ENCODE data around the gene MAPK4.
"Not testable (repeated sequence)": the region's sequence is repeated elsewhere in the genome, so short reads cannot be mapped to it uniquely, and the experiment has no call there.

MAPK4 gene

GRCh38 chr18:50562686-50563085 lies 2.8 kb downstream of the MAPK4 start:
- TF ChIP-seq, protein P1, sequence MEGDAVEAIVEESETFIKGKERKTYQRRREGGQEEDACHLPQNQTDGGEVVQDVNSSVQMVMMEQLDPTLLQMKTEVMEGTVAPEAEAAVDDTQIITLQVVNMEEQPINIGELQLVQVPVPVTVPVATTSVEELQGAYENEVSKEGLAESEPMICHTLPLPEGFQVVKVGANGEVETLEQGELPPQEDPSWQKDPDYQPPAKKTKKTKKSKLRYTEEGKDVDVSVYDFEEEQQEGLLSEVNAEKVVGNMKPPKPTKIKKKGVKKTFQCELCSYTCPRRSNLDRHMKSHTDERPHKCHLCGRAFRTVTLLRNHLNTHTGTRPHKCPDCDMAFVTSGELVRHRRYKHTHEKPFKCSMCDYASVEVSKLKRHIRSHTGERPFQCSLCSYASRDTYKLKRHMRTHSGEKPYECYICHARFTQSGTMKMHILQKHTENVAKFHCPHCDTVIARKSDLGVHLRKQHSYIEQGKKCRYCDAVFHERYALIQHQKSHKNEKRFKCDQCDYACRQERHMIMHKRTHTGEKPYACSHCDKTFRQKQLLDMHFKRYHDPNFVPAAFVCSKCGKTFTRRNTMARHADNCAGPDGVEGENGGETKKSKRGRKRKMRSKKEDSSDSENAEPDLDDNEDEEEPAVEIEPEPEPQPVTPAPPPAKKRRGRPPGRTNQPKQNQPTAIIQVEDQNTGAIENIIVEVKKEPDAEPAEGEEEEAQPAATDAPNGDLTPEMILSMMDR (IDR thresholded peaks at IDR 0.05; ENCODE audit: low read depth, low read length): no peak
- no peak for DNase-seq (ENCODE audit: low read depth in 2 of 2)
- H3K4me3 ChIP-seq (replicated peaks in 1 of 2; ENCODE audit: low read depth in 2 of 2, low read length in 2 of 2): no peak overlapping the region

DNA sequence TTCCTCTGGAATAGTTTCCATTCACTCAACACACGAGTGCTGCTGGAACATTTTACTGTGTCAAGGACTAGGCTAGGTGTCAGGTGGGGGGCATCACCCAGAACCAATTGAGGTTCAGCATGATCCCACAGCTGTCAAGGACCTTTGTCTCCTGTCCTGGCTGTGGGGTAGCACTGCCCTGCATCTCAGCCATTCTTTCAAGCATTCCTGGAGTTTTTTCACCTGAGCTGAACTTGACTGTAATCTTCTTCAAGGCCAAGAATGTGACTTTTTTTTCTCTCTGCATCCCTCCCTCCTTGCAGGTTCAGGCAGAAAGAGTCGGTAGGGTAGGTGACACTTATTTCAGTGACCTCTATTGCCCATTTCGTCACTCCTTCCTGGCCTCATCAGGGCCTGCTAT lies 3.5 kb downstream of the MAPK4 start:
- TF ChIP-seq, protein P1 (IDR thresholded peaks at IDR 0.05; ENCODE audit: low read depth, low read length): no peak
- no peak overlapping the region for H3K4me3 ChIP-seq (replicated peaks in 1 of 2; ENCODE audit: low read depth in 2 of 2, low read length in 2 of 2)
- no peak for DNase-seq (ENCODE audit: low read depth in 2 of 2)

- TF ChIP-seq, protein P1 (IDR thresholded peaks at IDR 0.05; ENCODE audit: low read depth, low read length): no peak
Measured at GRCh38 chr18:50569930-50570329, 10.0 kb downstream of the MAPK4 start.

DNA sequence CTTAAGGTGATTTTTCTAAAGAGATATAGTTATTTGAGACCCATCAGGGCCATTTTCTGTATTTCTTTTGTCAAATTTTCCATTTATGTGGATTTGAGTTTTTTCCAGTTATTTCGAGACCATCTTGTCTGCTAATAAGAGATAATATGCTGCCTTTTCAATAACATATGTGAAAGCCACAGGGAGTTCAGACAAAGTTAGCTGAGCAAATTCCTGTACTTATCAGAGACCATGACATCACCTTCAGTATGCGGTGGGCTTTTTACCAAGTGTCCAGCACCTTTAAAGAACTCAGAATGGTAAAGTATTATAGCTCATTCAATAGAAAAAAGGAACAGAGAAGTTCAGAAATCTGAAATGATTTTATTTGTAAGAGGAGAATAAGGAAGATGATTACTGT lies 11.7 kb downstream of the MAPK4 start:
- TF ChIP-seq, protein P1 (IDR thresholded peaks at IDR 0.05; ENCODE audit: low read depth, low read length): no peak
- H3K4me3 ChIP-seq (replicated peaks in 1 of 2; ENCODE audit: low read depth in 2 of 2, low read length in 2 of 2): no peak overlapping the region
- DNase-seq (ENCODE audit: low read depth in 2 of 2): no peak

More at GRCh38 chr18:50569930-50570329, 10.0 kb downstream of the MAPK4 start:
- H3K4me3 ChIP-seq (replicated peaks in 1 of 2; ENCODE audit: low read depth in 2 of 2, low read length in 2 of 2): no peak overlapping the region
- no peak for DNase-seq (ENCODE audit: low read depth in 2 of 2)

DNA sequence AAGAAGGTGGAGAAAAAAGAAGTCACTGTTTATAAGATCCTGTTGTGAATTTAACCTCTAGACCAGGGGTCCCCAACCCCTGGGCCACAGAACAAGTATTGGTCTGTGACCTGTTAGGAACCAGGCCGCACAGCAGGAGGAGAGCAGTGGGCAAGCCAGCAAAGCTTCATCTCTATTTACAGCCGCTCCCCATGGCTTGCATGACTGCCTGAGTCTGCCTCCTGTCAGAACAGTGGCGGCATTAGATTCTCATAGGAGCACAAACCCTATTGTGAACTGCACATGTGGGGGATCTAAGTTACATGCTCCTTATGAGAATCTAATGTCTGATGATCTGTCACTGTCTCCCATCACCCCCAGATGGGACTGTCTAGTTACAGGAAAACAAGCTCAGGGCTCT lies 13.3 kb downstream of the MAPK4 start:
- H3K4me3 ChIP-seq (replicated peaks in 1 of 2; ENCODE audit: low read depth in 2 of 2, low read length in 2 of 2); DNase-seq (ENCODE audit: low read depth in 2 of 2): not testable (repeated sequence)

DNA sequence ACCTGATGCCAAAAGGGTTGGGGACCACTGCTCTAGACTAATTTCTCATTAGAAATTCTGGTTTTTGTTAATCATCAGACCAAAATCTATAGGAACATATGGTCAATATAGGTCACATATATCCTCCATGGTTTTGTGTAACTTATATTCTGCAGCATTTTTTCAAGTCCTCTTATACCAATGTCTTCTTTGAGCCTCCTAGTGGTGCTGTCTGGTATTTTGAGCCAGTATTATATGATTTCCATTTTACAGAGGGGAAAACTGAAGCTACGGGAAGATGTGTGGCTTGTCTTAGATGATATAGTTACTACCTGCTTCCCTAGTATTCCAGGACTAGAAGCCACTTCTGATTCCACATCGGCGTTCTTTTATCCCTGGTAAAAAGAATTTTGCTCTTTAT lies 13.8 kb downstream of the MAPK4 start:
- TF ChIP-seq, protein P1 (IDR thresholded peaks at IDR 0.05; ENCODE audit: low read depth, low read length): peak; percentile 18
- DNase-seq (ENCODE audit: low read depth in 2 of 2): peak in 1 of 2 donors; percentile 2
- H3K4me3 ChIP-seq (replicated peaks in 1 of 2; ENCODE audit: low read depth in 2 of 2, low read length in 2 of 2): no peak overlapping the region

DNA sequence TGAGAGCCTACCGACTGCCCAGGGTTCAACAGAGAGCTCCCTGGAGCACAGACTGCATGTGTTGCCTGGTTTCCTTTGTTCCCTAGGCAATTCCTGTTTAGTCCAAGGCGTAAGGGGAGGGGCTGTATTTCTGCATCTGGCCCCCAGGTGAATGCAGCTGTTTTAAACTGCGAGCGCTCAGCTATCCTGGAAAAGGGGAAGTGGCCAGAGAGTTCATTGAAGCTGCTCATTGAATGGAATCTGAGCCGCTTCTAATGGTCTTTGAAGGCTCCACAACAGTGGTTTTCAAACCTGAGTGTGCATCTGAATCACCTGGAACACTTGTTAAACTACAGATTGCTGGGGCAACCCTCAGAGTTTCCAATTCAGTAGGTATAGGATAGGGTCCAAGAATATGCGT lies 18.1 kb downstream of the MAPK4 start:
- TF ChIP-seq, protein P1 (IDR thresholded peaks at IDR 0.05; ENCODE audit: low read depth, low read length): no peak
- DNase-seq (ENCODE audit: low read depth in 2 of 2): no peak
- no peak overlapping the region for H3K4me3 ChIP-seq (replicated peaks in 1 of 2; ENCODE audit: low read depth in 2 of 2, low read length in 2 of 2)

All from cardiac fibroblast (primary cell).